ENCODE results near the gene TAF5L.
"Not testable (repeated sequence)": the region's sequence is repeated elsewhere in the genome, so short reads cannot be mapped to it uniquely, and the experiment has no call there.

GRCh38 chr1:229595876-229596275 lies 30.0 kb downstream of the TAF5L start:
- TF ChIP-seq, protein P1, sequence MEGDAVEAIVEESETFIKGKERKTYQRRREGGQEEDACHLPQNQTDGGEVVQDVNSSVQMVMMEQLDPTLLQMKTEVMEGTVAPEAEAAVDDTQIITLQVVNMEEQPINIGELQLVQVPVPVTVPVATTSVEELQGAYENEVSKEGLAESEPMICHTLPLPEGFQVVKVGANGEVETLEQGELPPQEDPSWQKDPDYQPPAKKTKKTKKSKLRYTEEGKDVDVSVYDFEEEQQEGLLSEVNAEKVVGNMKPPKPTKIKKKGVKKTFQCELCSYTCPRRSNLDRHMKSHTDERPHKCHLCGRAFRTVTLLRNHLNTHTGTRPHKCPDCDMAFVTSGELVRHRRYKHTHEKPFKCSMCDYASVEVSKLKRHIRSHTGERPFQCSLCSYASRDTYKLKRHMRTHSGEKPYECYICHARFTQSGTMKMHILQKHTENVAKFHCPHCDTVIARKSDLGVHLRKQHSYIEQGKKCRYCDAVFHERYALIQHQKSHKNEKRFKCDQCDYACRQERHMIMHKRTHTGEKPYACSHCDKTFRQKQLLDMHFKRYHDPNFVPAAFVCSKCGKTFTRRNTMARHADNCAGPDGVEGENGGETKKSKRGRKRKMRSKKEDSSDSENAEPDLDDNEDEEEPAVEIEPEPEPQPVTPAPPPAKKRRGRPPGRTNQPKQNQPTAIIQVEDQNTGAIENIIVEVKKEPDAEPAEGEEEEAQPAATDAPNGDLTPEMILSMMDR (conservative IDR thresholded peaks at IDR 0.05) = not testable (repeated sequence)
- TF ChIP-seq ZFX (IDR thresholded peaks at IDR 0.05) = not testable (repeated sequence)
